Right lobe of liver (tissue), 4 donors: ENCODE measurements around the gene SLC13A1.

Source experiments
- POLR2A ChIP-seq: fragments of 450-650 bp; IDR thresholded peaks from one replicate; pipeline ENCODE4 v1.6.1; 2017; ENCODE audit warnings: antibody characterized with exemption, mild to moderate bottlenecking
- TF ChIP-seq, protein P1 (sequence below), 4 donors: fragments of 200-600 bp in 3 of 4; fragments of 450-650 bp in 1 of 4; IDR thresholded peaks; one replicate each; pipeline versions ENCODE4 v1.5.1 to v1.8.0; 2016 to 2022; ENCODE audit warnings: antibody characterized with exemption in 4 of 4, mild to moderate bottlenecking in 2 of 4
- donor health status: DM: no; HTN: no; CAD: no.
- donor health status: DM: no; HTN: no; CAD: no.
- donor health status: DM: no; HTN: yes; CAD: no.

DNA sequence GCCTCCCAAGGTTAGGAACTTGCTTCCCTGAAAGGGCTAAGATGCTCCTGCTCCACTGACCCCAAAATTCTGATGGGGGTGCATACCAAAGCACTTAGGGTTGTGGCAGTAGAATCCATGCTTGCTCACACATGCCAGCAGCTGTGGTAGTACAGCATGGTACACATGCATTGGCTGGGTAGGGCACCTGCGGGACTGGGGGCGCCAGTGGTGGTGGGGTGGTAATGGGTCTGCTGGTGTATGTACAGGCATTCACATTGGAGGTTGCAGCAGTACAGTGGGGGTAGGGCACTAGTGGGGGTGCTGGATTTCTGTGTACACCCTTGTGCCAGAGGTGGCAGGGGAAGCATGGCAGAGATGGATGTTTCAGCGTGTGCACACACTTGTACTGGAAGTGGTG lies 132.0 kb downstream of the SLC13A1 start:
- no peak for TF ChIP-seq POLR2A
- TF ChIP-seq, protein P1, sequence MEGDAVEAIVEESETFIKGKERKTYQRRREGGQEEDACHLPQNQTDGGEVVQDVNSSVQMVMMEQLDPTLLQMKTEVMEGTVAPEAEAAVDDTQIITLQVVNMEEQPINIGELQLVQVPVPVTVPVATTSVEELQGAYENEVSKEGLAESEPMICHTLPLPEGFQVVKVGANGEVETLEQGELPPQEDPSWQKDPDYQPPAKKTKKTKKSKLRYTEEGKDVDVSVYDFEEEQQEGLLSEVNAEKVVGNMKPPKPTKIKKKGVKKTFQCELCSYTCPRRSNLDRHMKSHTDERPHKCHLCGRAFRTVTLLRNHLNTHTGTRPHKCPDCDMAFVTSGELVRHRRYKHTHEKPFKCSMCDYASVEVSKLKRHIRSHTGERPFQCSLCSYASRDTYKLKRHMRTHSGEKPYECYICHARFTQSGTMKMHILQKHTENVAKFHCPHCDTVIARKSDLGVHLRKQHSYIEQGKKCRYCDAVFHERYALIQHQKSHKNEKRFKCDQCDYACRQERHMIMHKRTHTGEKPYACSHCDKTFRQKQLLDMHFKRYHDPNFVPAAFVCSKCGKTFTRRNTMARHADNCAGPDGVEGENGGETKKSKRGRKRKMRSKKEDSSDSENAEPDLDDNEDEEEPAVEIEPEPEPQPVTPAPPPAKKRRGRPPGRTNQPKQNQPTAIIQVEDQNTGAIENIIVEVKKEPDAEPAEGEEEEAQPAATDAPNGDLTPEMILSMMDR (IDR thresholded peaks at IDR 0.05), result no peak
